ENCODE results near the gene GPRC5A.

DNA sequence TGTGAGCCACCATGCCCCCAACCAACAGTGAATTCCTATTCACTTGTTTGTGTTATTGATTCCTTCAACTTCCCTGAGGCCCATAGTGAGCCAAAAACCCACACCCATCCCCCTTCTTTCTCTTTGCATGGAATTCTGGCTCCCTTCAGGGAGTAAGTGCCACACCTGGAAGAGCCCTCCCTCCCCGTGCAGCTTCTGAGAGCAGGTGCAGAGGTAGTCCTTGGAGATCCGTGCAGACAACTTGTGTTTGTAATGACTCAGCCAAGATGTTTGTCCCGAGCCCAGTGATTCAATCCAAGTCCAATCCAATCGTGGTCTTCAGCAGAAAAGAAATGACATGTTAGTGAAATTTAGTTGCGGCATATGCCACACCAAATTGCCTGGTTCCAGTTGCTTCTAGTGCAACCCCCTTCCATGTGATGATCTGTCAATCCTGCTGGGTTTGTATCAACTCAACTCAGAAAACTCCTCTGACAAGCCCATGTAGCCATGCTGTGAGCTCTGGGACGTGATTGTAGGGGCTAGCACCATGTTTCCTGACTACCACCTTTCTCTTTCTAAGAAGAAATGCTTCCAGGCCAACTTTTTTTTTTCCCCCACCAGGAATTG lies 27.5 kb downstream of the GPRC5A start:
- TF ChIP-seq, protein P1, sequence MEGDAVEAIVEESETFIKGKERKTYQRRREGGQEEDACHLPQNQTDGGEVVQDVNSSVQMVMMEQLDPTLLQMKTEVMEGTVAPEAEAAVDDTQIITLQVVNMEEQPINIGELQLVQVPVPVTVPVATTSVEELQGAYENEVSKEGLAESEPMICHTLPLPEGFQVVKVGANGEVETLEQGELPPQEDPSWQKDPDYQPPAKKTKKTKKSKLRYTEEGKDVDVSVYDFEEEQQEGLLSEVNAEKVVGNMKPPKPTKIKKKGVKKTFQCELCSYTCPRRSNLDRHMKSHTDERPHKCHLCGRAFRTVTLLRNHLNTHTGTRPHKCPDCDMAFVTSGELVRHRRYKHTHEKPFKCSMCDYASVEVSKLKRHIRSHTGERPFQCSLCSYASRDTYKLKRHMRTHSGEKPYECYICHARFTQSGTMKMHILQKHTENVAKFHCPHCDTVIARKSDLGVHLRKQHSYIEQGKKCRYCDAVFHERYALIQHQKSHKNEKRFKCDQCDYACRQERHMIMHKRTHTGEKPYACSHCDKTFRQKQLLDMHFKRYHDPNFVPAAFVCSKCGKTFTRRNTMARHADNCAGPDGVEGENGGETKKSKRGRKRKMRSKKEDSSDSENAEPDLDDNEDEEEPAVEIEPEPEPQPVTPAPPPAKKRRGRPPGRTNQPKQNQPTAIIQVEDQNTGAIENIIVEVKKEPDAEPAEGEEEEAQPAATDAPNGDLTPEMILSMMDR (IDR thresholded peaks at IDR 0.05; ENCODE audit: insufficient read depth, low read length): no peak
- TF ChIP-seq SPI1 (IDR thresholded peaks at IDR 0.05; ENCODE audit: borderline replicate concordance, low read depth): no peak
- no peak for TF ChIP-seq POLR2AphosphoS5 (IDR thresholded peaks at IDR 0.05; ENCODE audit: low read depth)
- TF ChIP-seq, protein P2, sequence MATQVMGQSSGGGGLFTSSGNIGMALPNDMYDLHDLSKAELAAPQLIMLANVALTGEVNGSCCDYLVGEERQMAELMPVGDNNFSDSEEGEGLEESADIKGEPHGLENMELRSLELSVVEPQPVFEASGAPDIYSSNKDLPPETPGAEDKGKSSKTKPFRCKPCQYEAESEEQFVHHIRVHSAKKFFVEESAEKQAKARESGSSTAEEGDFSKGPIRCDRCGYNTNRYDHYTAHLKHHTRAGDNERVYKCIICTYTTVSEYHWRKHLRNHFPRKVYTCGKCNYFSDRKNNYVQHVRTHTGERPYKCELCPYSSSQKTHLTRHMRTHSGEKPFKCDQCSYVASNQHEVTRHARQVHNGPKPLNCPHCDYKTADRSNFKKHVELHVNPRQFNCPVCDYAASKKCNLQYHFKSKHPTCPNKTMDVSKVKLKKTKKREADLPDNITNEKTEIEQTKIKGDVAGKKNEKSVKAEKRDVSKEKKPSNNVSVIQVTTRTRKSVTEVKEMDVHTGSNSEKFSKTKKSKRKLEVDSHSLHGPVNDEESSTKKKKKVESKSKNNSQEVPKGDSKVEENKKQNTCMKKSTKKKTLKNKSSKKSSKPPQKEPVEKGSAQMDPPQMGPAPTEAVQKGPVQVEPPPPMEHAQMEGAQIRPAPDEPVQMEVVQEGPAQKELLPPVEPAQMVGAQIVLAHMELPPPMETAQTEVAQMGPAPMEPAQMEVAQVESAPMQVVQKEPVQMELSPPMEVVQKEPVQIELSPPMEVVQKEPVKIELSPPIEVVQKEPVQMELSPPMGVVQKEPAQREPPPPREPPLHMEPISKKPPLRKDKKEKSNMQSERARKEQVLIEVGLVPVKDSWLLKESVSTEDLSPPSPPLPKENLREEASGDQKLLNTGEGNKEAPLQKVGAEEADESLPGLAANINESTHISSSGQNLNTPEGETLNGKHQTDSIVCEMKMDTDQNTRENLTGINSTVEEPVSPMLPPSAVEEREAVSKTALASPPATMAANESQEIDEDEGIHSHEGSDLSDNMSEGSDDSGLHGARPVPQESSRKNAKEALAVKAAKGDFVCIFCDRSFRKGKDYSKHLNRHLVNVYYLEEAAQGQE (IDR thresholded peaks at IDR 0.05; ENCODE audit: insufficient replicate concordance, low read depth): no peak

Data from HL-60 (cell line).